NCI-H2171 treated with DMSO at 0.1 percent for 48 hours (cell line): ENCODE measurements around the gene CCNQ.
A peak's percentile ranks its signal among the peaks of the same experiment; 100 is the strongest.

Experiments used
- DNase-seq: peaks from one replicate; lab custom pipeline; 2025; lab: John Stamatoyannopoulos, UW

CCNQ gene

DNA sequence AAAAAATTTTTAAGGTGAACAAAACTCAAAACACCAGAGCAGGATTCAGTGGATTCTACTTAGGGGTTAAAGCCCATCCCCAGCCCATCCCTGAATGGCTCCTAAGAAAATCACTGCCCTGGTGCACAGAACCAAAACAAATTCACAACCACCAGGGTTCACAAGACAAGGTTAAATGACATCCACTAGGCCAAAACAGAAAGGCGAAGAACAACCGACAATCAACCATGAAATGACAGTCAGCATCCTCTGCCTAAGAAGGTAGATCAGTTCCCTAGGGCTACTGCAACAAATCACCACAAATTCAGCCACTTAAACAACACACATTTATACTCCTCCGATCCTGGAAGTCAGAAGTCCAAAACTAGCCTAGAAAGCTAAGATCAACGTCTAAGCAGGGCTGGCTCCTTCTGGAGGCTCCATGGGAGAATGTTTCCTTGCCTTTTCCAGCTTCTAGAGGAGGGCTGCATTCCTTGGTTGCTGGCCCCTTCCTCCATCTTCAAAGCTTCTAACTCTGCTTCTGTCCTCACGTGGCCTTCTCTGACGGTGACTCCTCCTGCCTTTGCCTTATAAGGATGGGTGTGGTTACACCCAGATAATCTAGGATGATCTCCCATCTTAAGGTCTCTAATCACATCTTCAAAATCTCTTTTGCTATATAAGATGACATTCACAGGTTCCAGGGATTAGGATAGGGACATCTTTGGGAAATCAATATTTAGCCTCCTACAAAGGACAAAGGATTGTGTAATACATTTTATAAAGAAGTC lies 1.8 kb downstream of the CCNQ start:
- DNase-seq, result no peak

DNA sequence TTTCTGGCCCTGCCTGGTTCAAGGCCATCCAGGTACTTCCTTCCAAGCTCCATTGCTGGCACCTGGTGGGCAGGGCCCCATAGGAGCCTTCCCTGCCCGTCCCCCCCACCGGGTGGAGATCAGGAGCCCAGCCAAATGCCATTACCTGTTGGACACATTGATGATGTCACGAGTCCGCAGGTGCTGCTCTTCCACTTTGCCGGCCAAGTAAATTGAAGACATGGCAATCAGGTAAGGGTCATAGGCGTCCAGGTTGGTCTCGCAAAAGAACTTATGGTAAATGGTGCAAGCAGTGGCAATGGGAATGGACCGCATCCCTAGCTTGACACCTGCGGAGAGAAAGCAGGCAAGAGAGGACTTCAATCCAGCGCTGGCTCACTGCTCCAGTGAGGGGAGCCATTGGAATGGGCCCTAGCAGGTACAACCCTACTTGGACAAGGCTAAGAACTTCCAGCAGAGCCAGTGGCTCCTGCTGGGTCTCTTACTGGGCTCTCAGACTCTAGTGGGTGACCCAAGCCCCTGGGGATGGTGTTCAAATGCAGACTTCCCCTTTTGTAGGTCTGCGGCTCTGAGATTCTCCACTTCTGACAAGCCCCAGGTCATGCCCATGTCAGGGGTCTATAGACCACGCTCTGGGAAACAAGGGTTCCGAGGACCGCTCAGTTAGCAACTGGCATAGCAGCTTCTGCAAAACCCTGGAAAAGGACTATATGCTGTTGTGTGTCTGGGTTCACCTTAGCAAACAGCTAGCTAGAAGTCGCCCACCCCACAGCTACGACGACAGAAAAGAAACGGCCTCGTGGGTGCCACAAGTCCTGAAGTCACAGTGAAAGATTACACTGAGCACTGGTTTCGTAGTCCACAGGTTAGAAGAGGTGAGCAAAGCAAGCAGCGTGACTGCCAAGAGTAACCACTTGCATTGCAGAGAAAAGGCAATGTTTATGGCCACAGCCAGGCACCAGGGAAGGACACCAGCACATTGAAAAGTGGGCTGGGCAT lies 2.8 kb downstream of the CCNQ start:
- no peak for DNase-seq

DNA sequence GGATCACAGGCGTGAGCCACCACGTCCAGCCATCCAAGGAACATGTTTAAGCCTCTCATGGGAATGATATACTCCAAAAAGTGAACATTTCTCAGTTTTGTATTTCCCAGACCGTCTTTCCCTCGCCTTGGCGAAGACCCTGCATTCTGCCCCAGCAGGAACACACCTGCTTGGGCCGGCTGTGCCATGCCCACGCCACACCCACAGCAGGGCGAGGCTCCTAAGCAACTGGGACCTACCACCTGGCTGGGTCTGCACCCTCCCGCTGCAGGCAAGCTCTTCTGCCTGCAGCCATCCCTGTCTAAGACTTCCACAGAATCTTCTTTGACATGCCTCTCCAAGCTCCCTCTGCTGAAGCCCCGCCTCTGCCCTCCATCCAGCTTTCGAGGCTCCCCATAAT lies 3.6 kb downstream of the CCNQ start:
- DNase-seq, result no peak

DNA sequence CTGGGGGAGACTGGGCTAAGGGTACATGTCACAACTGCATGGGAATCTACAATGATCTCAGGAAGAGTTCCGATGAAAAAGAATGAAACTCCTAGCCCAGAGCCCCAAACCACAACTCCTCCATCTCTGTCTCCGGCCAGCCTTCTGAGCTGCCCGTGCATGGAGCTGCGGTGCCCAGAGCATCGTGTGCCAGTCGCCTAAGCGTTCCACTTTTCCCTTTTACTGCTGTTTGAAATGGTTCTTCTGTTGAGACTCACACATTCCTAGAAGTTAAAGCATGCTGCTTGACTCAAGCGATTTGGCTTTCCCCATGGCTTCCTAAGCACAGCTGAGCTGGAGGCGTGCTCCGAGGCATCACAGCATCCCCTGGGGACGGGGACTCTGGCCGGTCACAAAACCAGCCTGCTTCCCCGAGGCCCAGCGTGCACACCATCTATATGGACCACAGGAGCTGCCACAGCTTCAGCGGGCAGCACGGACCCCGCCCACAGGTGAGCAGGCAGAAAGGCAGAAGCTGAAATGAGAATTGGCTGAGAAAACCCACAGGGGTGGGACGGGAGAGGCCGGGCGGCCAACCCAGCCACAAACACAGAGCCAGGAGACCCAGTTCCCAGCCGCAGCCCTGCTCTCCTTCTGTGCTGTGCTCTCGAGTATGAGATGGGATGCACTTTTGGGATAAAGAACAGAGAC lies 5.0 kb downstream of the CCNQ start:
- no peak for DNase-seq

DNA sequence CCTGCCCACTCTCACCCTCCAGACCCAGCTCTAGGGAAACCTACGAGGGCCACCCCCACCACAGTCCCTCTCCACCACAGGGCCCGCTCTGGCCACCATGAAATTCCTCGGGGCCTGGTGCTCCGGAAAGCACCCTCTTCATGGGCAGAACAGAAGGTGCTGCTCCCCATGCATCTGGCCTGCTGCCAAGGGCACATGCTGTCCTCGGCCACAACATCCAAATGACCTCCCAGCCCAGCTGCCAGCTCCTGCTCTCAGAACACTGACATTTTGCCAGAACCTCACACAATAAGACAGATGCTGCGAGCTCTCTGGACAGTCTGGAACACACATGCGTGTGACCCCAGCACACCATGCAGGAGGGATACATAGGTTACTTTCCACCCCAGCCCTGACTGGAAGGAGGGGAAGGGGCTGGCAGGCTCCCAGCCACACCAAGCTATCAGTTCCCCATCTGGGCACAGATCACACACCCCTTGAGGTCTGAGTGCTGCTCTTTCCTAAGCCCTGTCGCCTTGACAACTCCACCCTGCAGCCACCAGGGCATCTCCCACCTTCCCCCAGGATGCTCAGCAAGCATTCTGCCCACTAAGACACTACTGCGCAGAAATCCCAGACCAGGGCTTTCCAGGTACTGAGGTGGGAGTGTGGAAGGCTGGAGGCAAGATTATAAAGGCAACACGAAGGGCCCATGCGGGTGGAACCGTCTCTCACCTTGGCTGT lies 5.8 kb downstream of the CCNQ start:
- peak; percentile 31 for DNase-seq

DNA sequence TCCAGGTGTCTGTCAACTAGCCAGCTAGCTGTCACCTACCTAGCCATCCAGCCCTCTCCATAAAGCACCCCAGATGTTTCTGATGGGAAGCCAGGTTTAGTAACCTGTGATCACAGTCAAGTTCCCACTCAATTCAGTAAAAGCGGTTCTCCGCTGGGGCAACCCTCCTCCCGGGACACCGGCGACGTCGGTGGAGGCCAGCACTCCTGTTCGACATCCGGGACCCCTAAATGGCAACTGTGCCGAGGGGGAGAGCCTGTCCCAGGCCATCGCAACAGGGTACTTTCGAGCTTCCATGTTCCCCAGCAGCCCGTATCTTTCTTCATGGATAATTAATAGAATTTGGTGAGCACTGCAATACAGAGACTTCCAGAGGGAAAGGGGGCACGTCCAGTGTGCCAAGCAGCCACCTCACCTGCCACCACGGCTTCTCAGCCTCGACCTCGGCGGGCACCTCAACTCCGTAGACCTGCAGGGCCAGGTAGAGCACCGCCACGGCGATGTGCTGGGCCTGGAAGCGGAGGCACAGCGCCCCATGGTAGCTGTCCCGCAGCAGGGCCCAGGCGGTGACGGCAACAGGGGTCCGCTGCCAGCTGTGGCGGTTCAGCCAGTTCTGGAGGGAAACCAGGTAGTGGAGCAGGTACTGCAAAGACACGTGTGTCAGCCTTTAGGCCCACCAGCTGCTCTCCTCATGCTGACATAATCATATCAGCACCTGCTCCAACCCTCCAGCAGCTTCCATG lies 6.7 kb downstream of the CCNQ start:
- no peak for DNase-seq

DNA sequence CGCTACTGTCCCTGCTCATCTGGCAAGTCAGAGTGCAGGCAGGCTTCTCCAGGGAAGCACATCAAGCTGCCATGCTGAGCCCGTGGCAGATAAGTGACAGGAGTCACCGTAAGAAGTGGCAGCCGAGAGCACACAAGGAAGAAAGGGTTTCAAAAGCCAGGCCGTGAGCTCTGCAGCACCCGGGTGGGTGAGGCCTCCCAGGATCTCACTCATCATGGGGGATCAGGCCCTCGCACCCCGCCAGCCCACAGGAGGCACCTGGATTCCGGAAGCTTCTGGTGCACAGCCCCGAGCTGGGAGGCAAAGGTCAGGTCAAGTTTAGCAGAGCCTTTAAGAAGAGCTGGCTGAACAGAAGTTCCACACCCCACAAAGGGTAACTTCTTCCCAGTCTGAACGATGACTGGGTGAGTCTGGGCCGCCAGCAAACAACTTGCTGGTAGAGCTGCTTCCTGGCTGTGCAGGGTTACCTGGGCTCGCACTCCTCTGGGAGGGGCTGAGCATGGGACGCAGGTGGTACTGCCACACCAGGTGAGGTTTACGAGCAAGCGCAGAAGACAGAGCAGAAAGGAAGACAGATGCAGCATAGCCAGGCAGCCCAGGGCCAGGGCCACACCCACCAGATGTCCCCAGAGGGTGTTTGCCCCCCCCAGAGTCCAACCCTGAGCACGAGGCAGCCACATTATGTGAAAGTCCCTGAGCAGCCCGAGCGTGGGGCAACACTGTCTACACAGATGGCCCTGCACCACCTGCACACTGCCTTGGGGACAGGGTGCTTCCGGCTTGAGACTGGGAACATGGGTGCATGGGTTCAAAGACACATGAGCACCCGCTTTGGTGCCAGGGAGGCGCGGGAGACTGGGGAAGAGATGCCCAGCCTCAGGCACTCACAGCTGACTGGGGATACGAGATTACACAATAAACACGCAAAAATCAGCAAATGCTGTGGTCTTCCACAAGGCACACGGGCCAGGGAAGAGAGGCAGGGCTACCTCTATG lies 7.7 kb downstream of the CCNQ start:
- peak; percentile 90 for DNase-seq

DNA sequence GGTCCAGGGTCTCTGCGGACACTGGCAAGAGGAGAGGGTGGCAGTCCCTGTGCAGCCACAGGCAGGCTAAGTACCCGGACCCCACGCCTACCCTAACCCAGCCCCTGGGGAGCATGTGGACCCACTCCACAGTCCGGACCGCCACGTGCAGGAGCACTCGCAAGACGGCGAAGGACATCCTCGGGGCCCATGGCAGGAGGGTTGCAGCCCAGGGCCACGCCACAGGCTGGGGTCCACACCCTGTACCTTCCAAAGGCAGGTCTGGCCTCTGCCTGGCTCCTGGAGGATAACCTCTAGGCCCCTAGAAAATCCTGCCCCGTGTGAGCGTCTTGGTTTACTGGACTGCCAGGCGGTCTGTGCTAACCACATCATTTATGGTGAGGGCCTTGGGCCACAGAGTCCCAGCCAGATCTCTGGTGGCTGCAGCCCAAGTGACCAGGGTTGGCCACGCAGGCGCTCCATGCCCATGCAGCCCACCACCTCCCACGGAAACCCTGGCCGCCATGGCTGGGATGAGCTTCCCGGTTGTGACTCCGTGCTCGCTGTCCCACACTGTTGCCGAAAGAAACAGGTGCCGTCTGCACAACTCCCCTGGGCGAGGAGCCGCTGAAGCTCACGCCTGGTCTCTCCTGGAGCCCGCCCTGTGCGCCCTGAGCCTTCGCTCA lies 10.0 kb downstream of the CCNQ start:
- no peak for DNase-seq

DNA sequence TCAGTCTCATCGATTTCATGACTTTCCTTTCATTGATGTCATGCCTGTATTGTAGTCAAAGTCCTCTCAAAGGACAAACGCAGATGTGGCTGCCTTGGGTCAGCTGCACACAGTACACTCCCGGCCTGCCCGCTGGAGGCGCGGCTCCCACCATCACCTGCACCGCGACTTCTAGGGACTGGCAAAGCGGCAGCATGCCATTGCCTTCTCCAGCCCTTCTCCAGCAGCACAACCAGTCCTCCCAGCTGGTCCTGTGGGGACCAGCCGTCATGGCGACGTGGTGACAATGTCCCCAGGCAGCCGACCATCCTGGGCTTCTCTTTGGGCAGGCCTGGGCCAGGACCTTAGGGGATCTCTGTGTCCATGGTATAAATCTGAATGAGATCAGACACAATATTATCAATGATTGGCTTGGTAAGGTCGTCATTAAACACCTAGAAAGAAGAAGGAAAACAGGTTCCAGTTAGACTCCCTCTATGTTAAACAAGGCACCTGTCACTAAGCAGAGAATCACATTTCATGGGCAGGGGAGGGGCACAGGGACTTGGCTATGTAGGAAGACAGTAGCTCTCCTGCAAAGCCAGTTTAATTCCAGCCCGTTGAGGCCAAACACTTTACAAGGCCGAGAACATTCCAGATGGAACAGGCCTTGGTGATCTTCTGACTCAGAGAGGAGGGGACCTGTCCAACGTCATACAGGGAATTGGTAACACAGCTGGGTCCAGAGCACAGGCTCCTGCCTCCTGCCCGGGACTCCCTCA lies 10.7 kb downstream of the CCNQ start:
- no peak for DNase-seq

DNA sequence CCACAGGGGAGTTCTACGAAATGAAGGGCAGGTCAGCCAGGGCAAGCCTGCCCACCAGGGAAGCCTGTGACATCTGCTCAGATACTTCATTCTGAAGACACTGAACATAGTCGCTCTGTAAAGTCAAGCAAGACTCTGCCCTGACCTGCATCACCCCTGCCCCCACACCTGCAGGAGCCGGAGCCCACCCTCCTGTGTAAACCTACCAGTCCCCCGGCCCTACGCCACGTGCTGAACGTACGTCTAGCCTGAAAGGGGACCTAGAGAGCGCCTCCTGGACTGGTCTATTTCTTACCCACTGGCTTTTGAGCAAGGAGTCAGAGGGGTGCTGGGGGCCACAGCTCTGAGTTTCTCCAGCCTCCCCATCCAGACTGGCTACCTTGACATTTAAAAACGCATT lies 11.6 kb downstream of the CCNQ start:
- no peak for DNase-seq

DNA sequence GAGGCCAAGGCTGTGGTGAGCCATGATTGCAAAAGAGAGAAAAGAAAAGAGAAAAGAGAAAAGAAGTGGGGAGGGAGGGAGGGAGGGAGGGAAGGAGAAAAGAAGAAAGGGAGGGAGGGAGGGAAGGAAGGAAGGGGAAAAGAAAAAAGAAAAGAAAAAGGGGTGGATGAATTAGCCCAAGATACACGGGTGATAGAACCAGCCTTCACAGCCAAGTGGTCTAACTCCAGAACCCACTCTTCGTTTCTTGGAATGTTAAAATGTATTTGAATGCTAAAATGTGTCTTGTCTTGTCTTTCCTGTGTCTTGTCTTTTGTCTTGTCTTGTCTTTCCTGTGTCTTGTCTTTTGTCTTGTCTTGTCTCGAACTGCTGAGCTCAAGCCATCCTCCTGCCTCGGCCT lies 13.1 kb downstream of the CCNQ start:
- DNase-seq, result no peak

DNA sequence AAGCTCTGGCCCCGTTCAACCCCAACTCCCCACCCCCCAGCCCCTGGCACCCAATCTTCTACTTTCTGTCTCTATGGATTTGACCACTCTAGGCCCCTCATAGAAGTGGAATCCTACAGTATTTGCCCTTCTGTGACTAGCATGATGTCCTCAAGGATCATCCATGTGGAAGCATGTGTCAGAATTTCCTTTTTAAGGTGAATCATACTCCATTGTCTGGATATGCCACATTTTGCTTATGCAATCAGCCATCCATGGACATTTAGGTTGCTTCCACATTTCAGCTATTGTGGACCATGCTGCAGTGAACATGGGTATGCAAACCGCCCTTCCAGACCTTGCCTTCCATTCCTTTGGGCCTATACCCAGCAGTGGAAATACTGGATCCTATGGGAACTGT lies 15.5 kb downstream of the CCNQ start:
- DNase-seq, result no peak

DNA sequence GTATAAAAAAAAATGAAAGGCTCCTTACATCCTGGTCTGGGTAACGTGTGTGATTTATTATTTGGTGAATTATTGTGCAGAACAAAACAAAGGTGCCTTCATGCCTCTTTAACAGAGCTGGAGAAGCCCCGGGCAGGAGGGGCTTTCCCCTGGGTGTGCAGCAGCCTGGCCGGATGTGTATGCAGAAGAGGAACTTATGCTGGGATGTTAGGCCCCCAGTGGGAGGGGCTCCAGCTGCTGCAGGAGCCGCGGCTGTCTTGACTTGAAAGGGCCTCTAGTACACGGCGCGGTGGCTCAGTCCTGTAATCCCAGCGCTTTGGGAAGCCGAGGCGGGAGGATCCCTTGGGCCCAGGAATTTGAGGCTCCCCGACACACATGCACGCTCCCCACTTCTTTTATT lies 16.0 kb downstream of the CCNQ start:
- DNase-seq, result peak; percentile 43

DNA sequence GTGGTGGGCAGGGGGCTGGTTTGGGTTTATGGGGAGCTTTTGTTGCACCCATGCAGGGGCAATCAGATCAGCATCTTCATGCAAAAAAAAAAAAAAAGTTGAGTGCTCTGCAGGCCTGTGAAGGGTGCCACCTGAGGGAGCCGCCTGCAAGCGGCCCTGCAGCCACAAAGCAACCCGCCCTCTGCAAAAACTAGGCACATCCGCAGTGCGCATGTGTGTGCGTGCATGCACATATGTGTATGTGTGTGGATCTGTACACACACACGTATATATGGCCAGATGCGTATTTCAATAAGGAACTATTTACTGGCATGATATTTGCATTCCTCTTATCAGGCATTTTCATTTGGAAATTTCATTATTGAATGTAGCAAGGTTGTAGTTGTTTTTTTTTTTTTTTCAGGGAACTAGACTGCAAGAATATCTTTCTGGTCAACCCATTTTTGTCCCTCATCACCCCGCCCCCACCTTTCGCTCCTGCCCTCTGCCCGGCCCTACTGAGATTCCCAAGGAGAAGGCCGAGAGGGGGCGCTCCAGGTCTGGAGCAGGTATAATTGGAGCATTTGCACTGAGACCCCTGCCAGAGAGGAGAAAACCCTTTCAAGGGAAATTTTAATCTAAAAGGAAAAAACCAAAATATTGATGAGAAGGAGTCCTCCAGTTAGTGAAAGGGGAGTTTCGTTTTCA lies 18.1 kb downstream of the CCNQ start:
- DNase-seq, result no peak

DNA sequence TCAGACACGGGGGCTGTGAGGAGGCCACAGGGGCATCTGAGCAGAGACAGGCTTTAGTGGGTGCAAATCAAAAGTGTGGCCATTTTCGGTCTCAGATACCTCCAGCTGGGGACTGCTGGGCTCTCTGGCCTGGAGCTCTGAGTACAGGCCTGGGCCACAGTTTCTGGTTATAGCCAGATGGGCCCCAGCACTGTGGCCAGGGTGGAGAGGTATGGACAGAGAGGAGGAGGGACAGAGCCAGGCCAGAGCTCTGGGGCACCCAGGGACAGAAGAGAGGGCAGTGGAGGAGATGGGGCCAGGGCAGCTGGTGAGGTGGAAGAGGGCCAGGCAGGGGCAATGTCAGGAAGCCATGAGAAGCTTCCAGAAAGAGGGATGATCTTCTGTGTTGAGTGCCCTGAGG lies 20.1 kb downstream of the CCNQ start:
- DNase-seq, result no peak

DNA sequence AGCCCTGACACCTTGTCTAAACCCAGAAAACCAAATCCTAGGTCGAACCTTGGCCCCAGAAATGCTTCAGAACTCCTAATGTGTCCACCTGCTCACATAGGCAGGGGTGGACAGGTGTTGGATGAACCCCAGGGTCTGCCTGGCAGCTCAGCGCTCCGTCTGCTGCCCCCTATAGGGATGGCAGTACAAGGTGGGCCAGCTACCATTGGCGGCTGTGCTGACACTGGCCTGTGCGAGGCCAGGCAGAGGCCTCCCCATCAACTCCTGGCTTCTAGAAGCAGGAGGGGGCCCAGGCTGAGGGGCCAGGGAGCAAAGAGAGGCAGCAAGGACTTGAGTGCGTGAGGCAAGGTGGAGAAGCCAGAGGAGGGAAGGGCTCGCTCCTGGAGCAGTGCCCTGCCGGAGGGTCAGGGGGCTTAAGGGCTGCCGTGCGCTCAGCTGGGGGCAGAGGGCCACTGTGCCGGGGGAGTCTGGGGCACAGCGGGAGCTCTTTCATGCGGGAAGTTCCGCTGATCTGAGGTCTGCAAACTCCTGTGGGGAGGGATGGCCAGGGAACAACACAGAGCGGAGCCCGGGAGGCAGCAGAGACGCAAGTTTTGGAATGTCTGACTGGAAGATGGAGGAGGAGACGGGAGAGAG lies 20.6 kb downstream of the CCNQ start:
- no peak for DNase-seq

DNA sequence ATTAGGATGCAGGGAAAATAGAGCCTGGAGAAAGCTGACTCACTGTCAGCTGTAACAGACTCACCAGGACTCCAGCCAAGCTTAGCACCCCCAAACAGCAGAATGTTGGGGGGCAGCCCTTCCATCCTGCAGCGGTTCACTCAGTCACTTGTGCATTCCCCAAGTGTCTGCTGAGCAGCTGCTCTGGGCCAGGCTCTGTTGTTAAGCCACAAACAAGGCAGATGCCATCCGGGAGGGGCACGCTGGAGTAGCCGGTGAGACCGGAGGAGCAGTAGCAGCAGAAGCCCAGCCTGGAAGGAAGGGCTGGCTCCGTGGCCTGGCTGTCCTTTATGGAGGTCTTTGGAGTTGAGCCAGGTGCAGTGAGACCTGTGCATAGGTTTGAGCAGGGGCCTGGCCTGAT lies 22.0 kb downstream of the CCNQ start:
- no peak for DNase-seq
